GM23338 (cell line): ENCODE results near the gene MAT2A. TPM values are rescaled to one million over a fixed set of nuclear protein-coding genes. Genes with fewer than 3 reads are reported as not detected.

ENCODE experiments used
- ATAC-seq: fragments of 200-7000 bp; cut with Tn5 transposase; 3 replicates; pipeline ENCODE4 v1.9.1; 2020
- DNase-seq: peaks from one replicate; pipeline ENCODE4 v3.0.0-alpha.2; 2015; ENCODE audit warnings: low spot score
- H2AFZ ChIP-seq: fragments of 200-600 bp; sonication (generic); 2 replicates; pipeline ENCODE4 v1.8.0; 2016; ENCODE audit warnings: antibody characterized with exemption, mild to moderate bottlenecking, moderate library complexity
- H3F3A ChIP-seq: fragments of 200-600 bp; sonication (generic); replicated peaks from 2 replicates; pipeline ENCODE4 v1.8.0; 2017; ENCODE audit warnings: antibody characterized with exemption, mixed run types, low read depth
- H3K27ac ChIP-seq: fragments of 200-600 bp; sonication (generic); 2 replicates; pipeline ENCODE4 v1.6.1; 2016; ENCODE audit warnings: low read depth
- H3K27me3 ChIP-seq: fragments of 200-600 bp; sonication (generic); 2 replicates; pipeline ENCODE4 v1.8.0; 2016; ENCODE audit warnings: mild to moderate bottlenecking, mixed run types, moderate library complexity; ENCODE audit not compliant: insufficient read depth
- H3K36me3 ChIP-seq: fragments of 200-600 bp; sonication (generic); 2 replicates; pipeline ENCODE4 v1.8.0; 2016; ENCODE audit warnings: mild to moderate bottlenecking; ENCODE audit not compliant: insufficient read depth
- H3K4me1 ChIP-seq: fragments of 200-600 bp; sonication (generic); 2 replicates; pipeline ENCODE4 v1.8.0; 2016; ENCODE audit warnings: mild to moderate bottlenecking, moderate library complexity; ENCODE audit not compliant: insufficient read depth
- H3K4me2 ChIP-seq: fragments of 200-600 bp; sonication (generic); 2 replicates; pipeline ENCODE4 v1.7.1; 2017; ENCODE audit warnings: mixed run types
- H3K4me3 ChIP-seq: fragments of 200-600 bp; sonication (generic); 2 replicates; pipeline ENCODE4 v1.6.1; 2016; ENCODE audit warnings: mixed run types
- H3K79me2 ChIP-seq: fragments of 200-600 bp; sonication (generic); replicated peaks from 2 replicates; pipeline ENCODE4 v1.8.0; 2017; ENCODE audit warnings: mild to moderate bottlenecking; ENCODE audit not compliant: insufficient read depth
- H3K9me2 ChIP-seq: fragments of 200-600 bp; sonication (generic); 2 replicates; pipeline ENCODE4 v1.8.0; 2017; ENCODE audit not compliant: insufficient read depth
- H4K20me1 ChIP-seq: fragments of 200-600 bp; sonication (generic); replicated peaks from 2 replicates; pipeline ENCODE4 v1.8.0; 2017; ENCODE audit warnings: mild to moderate bottlenecking; ENCODE audit not compliant: insufficient read depth
- H3K27ac Mint-ChIP-seq: 2 replicates; pipeline ENCODE4 v1.8.0; 2020; ENCODE audit warnings: inconsistent platforms, mild to moderate bottlenecking, moderate library complexity, mixed read lengths
- H3K27me3 Mint-ChIP-seq: 3 replicates; pipeline ENCODE4 v1.8.0; 2022; ENCODE audit warnings: low read depth, mild to moderate bottlenecking, moderate library complexity, mixed read lengths, inconsistent platforms; ENCODE audit not compliant: insufficient read depth, poor library complexity
- H3K36me3 Mint-ChIP-seq: 3 replicates; pipeline ENCODE4 v1.8.0; 2021; ENCODE audit warnings: low read depth, mild to moderate bottlenecking, inconsistent platforms, moderate library complexity, mixed read lengths
- H3K4me1 Mint-ChIP-seq: 3 replicates; pipeline ENCODE4 v1.8.0; 2020; ENCODE audit warnings: mild to moderate bottlenecking, inconsistent platforms, mixed read lengths
- H3K4me3 Mint-ChIP-seq: 3 replicates; pipeline ENCODE4 v1.8.0; 2021; ENCODE audit warnings: moderate library complexity, mild to moderate bottlenecking, inconsistent platforms, mixed read lengths
- H3K9me3 Mint-ChIP-seq: 3 replicates; pipeline ENCODE4 v1.8.0; 2020; ENCODE audit warnings: moderate library complexity, mild to moderate bottlenecking, inconsistent platforms, mixed read lengths
- EZH2 ChIP-seq: fragments of 200-600 bp; sonication (generic); IDR thresholded peaks from one replicate; pipeline ENCODE4 v1.8.0; 2017; ENCODE audit warnings: antibody characterized with exemption, mild to moderate bottlenecking, low read depth; ENCODE audit not compliant: unreplicated experiment
- EZH2phosphoT487 ChIP-seq: fragments of 200-600 bp; sonication (generic); IDR thresholded peaks from one replicate; pipeline ENCODE4 v1.8.1; 2018; ENCODE audit warnings: antibody characterized with exemption; ENCODE audit not compliant: unreplicated experiment
- POLR2AphosphoS5 ChIP-seq: IDR thresholded peaks from 2 replicates; pipeline ENCODE4 v1.6.1; 2016; ENCODE audit warnings: antibody characterized with exemption, low read depth
- STAT1 ChIP-seq: IDR thresholded peaks from one replicate; pipeline ENCODE4 v1.6.1; 2016; ENCODE audit warnings: antibody characterized with exemption; ENCODE audit not compliant: unreplicated experiment
- ZNF114 ChIP-seq: fragments of 250-450 bp; sonication (Bioruptor Pico); IDR thresholded peaks from 2 replicates; pipeline ENCODE4 v1.5.0; 2020; ENCODE audit warnings: mild to moderate bottlenecking, moderate library complexity
- ZNF331 ChIP-seq: fragments of 250-450 bp; sonication (Bioruptor Pico); IDR thresholded peaks from 2 replicates; pipeline ENCODE4 v1.5.0; 2020; ENCODE audit warnings: low read depth, mild to moderate bottlenecking, moderate library complexity
- polyA plus RNA-seq: library from polyadenylated mRNA; unstranded; fragments of >200 nt; fragmentation: Nextera tagmentation; extraction: Ambion mirVana; gene quantifications from 2 replicates; pipeline ENCODE4 v1.2.1, GENCODE V29; 2016
- total RNA-seq: library from RNA; depleted of rRNA; stranded (reverse); fragments of >200 nt; shearing (Covaris generic); gene quantifications from 2 replicates; pipeline ENCODE4 v1.2.3, GENCODE V29; 2014
- TF ChIP-seq, protein P1 (sequence below): IDR thresholded peaks from 2 replicates; pipeline ENCODE4 v1.6.1; 2016; ENCODE audit warnings: antibody characterized with exemption
- TF ChIP-seq, protein P2 (sequence below), 2 experiments: fragments of 200-600 bp in 1 of 2; sonication (generic) in 1 of 2; conservative IDR thresholded peaks; 2 replicates each; pipeline versions ENCODE4 v1.5.1 to v1.6.1; 2016 to 2017; ENCODE audit warnings: antibody characterized with exemption in 2 of 2, low read depth in 2 of 2, mild to moderate bottlenecking in 2 of 2, moderate library complexity in 1 of 2
- TF ChIP-seq, protein P3 (sequence below): IDR thresholded peaks from one replicate; pipeline ENCODE4 v1.6.1; 2018; ENCODE audit warnings: antibody characterized with exemption; ENCODE audit not compliant: unreplicated experiment
- TF ChIP-seq, protein P4 (sequence below): fragments of 250-450 bp; sonication (Bioruptor Pico); IDR thresholded peaks from 2 replicates; pipeline ENCODE4 v1.5.0; 2020; ENCODE audit warnings: mild to moderate bottlenecking, moderate library complexity

Gene MAT2A
- total and polyA plus RNA-seq, 2 experiments from 2014 or later: 105 to 232 TPM

DNA sequence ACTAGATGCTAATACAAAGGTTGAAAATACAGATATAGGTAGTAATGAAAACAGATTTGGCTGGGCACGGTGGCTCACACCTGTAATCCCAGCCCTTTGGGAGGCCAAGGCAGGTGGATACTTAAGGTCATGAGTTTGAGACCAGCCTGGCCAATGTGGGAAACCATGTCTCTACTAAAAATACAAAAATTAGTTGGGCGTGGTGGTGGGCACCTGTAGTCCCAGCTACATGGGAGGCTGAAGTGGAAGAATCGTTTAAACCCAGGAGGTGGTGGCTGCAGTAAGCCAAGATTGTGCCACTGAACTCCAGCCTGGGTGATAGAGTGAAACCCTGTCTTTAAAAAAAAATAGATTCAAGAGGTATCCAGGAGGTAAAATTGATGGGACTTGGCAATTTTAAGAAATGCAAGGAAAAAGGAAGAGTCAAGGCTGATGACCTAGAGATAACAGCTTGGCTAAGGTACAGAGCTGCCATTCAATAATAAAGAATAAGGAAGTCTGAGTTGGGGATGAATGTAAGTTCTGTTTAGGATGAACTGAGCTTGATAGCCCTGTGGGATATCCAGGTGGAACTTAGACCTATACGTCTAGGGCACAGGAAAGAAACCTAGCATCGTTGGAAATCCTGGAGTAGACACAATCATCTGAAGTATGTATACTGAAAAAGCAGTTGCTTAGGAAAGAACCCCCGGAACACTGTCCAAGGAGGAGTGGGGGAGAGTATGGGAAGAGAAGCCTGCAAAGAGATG is 9.1 kb downstream of the MAT2A start (continued):
- TF ChIP-seq EZH2 (no peak), EZH2phosphoT487 (no peak)
- TF ChIP-seq, protein P1, sequence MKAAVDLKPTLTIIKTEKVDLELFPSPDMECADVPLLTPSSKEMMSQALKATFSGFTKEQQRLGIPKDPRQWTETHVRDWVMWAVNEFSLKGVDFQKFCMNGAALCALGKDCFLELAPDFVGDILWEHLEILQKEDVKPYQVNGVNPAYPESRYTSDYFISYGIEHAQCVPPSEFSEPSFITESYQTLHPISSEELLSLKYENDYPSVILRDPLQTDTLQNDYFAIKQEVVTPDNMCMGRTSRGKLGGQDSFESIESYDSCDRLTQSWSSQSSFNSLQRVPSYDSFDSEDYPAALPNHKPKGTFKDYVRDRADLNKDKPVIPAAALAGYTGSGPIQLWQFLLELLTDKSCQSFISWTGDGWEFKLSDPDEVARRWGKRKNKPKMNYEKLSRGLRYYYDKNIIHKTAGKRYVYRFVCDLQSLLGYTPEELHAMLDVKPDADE: no peak
- TF ChIP-seq, protein P2, sequence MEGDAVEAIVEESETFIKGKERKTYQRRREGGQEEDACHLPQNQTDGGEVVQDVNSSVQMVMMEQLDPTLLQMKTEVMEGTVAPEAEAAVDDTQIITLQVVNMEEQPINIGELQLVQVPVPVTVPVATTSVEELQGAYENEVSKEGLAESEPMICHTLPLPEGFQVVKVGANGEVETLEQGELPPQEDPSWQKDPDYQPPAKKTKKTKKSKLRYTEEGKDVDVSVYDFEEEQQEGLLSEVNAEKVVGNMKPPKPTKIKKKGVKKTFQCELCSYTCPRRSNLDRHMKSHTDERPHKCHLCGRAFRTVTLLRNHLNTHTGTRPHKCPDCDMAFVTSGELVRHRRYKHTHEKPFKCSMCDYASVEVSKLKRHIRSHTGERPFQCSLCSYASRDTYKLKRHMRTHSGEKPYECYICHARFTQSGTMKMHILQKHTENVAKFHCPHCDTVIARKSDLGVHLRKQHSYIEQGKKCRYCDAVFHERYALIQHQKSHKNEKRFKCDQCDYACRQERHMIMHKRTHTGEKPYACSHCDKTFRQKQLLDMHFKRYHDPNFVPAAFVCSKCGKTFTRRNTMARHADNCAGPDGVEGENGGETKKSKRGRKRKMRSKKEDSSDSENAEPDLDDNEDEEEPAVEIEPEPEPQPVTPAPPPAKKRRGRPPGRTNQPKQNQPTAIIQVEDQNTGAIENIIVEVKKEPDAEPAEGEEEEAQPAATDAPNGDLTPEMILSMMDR (conservative IDR thresholded peaks at IDR 0.05; ENCODE audit: low read depth in 2 of 2): no peak

DNA sequence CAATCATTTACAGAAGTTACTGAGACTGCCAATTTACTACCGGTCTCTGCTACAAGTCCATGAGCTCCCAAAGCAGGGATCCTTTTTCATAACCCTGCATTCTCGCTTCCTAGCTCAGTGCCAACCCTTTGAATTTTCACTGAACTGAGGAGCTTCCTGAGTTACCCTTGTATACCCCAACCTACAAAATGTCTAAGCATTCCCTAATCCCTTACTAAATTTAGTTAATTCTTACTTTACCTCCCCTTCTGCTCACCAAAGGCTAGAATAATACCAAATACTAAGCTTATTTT is 9.6 kb downstream of the MAT2A start:
- peaks cover 46% of the 10 kb centered on the region for H3K36me3 ChIP-seq
- ATAC-seq: no peak
- TF ChIP-seq ZNF331 (no peak), ZNF114 (CRISPR knock-in tag) (no peak), EZH2phosphoT487 (no peak), POLR2AphosphoS5 (no peak), STAT1 (no peak)
- TF ChIP-seq, protein P1: no peak
- TF ChIP-seq, protein P3, sequence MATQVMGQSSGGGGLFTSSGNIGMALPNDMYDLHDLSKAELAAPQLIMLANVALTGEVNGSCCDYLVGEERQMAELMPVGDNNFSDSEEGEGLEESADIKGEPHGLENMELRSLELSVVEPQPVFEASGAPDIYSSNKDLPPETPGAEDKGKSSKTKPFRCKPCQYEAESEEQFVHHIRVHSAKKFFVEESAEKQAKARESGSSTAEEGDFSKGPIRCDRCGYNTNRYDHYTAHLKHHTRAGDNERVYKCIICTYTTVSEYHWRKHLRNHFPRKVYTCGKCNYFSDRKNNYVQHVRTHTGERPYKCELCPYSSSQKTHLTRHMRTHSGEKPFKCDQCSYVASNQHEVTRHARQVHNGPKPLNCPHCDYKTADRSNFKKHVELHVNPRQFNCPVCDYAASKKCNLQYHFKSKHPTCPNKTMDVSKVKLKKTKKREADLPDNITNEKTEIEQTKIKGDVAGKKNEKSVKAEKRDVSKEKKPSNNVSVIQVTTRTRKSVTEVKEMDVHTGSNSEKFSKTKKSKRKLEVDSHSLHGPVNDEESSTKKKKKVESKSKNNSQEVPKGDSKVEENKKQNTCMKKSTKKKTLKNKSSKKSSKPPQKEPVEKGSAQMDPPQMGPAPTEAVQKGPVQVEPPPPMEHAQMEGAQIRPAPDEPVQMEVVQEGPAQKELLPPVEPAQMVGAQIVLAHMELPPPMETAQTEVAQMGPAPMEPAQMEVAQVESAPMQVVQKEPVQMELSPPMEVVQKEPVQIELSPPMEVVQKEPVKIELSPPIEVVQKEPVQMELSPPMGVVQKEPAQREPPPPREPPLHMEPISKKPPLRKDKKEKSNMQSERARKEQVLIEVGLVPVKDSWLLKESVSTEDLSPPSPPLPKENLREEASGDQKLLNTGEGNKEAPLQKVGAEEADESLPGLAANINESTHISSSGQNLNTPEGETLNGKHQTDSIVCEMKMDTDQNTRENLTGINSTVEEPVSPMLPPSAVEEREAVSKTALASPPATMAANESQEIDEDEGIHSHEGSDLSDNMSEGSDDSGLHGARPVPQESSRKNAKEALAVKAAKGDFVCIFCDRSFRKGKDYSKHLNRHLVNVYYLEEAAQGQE: no peak
- TF ChIP-seq, protein P4, sequence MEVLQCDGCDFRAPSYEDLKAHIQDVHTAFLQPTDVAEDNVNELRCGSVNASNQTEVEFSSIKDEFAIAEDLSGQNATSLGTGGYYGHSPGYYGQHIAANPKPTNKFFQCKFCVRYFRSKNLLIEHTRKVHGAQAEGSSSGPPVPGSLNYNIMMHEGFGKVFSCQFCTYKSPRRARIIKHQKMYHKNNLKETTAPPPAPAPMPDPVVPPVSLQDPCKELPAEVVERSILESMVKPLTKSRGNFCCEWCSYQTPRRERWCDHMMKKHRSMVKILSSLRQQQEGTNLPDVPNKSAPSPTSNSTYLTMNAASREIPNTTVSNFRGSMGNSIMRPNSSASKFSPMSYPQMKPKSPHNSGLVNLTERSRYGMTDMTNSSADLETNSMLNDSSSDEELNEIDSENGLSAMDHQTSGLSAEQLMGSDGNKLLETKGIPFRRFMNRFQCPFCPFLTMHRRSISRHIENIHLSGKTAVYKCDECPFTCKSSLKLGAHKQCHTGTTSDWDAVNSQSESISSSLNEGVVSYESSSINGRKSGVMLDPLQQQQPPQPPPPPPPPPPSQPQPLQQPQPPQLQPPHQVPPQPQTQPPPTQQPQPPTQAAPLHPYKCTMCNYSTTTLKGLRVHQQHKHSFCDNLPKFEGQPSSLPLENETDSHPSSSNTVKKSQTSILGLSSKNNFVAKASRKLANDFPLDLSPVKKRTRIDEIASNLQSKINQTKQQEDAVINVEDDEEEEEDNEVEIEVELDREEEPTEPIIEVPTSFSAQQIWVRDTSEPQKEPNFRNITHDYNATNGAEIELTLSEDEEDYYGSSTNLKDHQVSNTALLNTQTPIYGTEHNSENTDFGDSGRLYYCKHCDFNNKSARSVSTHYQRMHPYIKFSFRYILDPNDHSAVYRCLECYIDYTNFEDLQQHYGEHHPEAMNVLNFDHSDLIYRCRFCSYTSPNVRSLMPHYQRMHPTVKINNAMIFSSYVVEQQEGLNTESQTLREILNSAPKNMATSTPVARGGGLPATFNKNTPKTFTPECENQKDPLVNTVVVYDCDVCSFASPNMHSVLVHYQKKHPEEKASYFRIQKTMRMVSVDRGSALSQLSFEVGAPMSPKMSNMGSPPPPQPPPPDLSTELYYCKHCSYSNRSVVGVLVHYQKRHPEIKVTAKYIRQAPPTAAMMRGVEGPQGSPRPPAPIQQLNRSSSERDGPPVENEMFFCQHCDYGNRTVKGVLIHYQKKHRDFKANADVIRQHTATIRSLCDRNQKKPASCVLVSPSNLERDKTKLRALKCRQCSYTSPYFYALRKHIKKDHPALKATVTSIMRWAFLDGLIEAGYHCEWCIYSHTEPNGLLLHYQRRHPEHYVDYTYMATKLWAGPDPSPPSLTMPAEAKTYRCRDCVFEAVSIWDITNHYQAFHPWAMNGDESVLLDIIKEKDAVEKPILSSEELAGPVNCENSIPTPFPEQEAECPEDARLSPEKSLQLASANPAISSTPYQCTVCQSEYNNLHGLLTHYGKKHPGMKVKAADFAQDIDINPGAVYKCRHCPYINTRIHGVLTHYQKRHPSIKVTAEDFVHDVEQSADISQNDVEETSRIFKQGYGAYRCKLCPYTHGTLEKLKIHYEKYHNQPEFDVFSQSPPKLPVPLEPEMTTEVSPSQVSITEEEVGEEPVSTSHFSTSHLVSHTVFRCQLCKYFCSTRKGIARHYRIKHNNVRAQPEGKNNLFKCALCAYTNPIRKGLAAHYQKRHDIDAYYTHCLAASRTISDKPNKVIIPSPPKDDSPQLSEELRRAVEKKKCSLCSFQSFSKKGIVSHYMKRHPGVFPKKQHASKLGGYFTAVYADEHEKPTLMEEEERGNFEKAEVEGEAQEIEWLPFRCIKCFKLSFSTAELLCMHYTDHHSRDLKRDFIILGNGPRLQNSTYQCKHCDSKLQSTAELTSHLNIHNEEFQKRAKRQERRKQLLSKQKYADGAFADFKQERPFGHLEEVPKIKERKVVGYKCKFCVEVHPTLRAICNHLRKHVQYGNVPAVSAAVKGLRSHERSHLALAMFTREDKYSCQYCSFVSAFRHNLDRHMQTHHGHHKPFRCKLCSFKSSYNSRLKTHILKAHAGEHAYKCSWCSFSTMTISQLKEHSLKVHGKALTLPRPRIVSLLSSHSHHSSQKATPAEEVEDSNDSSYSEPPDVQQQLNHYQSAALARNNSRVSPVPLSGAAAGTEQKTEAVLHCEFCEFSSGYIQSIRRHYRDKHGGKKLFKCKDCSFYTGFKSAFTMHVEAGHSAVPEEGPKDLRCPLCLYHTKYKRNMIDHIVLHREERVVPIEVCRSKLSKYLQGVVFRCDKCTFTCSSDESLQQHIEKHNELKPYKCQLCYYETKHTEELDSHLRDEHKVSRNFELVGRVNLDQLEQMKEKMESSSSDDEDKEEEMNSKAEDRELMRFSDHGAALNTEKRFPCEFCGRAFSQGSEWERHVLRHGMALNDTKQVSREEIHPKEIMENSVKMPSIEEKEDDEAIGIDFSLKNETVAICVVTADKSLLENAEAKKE (CRISPR knock-in tag): no peak

More for the DNA sequence above, 9.6 kb downstream of the MAT2A start:
- H3K27me3 Mint-ChIP-seq: peaks cover 18% of the 10 kb centered on the region
- H3K4me3 Mint-ChIP-seq: no peak overlapping the region
- no peaks in the 10 kb centered on the region for H3K79me2 ChIP-seq
- no peak overlapping the region; the same call in 1 of the 2 replicates for H3K27ac ChIP-seq
- H3K27ac Mint-ChIP-seq: no peak overlapping the region
- H3K27me3 ChIP-seq: no peaks in the 10 kb centered on the region
- H3K4me2 ChIP-seq: no peak overlapping the region
- H4K20me1 ChIP-seq: no peaks in the 10 kb centered on the region
- peaks cover 78% of the 10 kb centered on the region for H3K36me3 Mint-ChIP-seq
- H3K4me3 ChIP-seq: no peak overlapping the region
- peaks cover 39% of the 10 kb centered on the region for H3F3A ChIP-seq
- no peaks in the 10 kb centered on the region; the same call in 2 of the 3 replicates for H3K9me3 Mint-ChIP-seq
- peaks cover 15% of the 10 kb centered on the region; the same call in 2 of the 3 replicates for H3K4me1 Mint-ChIP-seq
- H3K9me2 ChIP-seq: no peaks in the 10 kb centered on the region
- no peak overlapping the region for H2AFZ ChIP-seq
- no peak for DNase-seq
- no peaks in the 10 kb centered on the region for H3K4me1 ChIP-seq
